MM.1S (cell line): ENCODE data around the gene SMC6.

ENCODE experiments used
- CTCF ChIP-seq: fragments of 300-600 bp; sonication (generic); IDR thresholded peaks from 2 replicates; pipeline ENCODE4 v1.5.1; 2016; ENCODE audit warnings: antibody characterized with exemption, low read length, mixed read lengths
- EZH2 ChIP-seq: fragments of 300-600 bp; sonication (generic); optimal IDR thresholded peaks from 2 replicates; pipeline ENCODE3; 2017; ENCODE audit warnings: low read depth, mild to moderate bottlenecking, antibody characterized with exemption, low read length, mixed read lengths

- TF ChIP-seq CTCF (no peak), EZH2 (no peak)
Measured at GRCh38 chr2:17672583-17673317, 80.9 kb downstream of the SMC6 start.
